CD14-positive monocyte (primary cell): ENCODE results near the gene FAM171A1. TPM values are rescaled to one million over a fixed set of nuclear protein-coding genes. Genes with fewer than 3 reads are reported as not detected.

Experiments
- DNase-seq, 3 donors: peaks; one replicate each; pipeline ENCODE4 v3.0.0-alpha.2; 2011 to 2022
- H2AFZ ChIP-seq: 2 replicates; pipeline ENCODE4 v1.6.0; 2012; ENCODE audit warnings: mild to moderate bottlenecking, low read depth, low read length, inconsistent platforms; ENCODE audit not compliant: insufficient read depth, poor library complexity, severe bottlenecking
- H3K27ac ChIP-seq, 2 donors: 1 replicate in 1 of 2; 2 replicates in 1 of 2; pipeline ENCODE4 v1.5.1; 2012 to 2013; ENCODE audit warnings: low read length in 2 of 2, control low read depth in 1 of 2, inconsistent platforms in 1 of 2, low read depth in 1 of 2, mild to moderate bottlenecking in 1 of 2
- H3K27me3 ChIP-seq, 2 donors: one replicate each; pipeline versions ENCODE4 v1.6.0 to v1.6.1; 2011 to 2013; ENCODE audit warnings: low read length in 2 of 2; ENCODE audit not compliant: control insufficient read depth in 2 of 2, insufficient read depth in 2 of 2
- H3K36me3 ChIP-seq, 2 donors: replicated peaks in 1 of 2; 1 replicate in 1 of 2; 2 replicates in 1 of 2; pipeline versions ENCODE4 v1.5.1 to v1.6.1; 2012 to 2013; ENCODE audit warnings: low read length in 2 of 2, control low read depth in 1 of 2, inconsistent platforms in 1 of 2, mild to moderate bottlenecking in 1 of 2; ENCODE audit not compliant: insufficient read depth in 2 of 2, control insufficient read depth in 1 of 2
- H3K4me1 ChIP-seq, 2 donors: 1 replicate in 1 of 2; 2 replicates in 1 of 2; pipeline versions ENCODE4 v1.5.1 to v1.6.1; 2012 to 2013; ENCODE audit warnings: low read length in 2 of 2, control low read depth in 1 of 2, inconsistent platforms in 1 of 2, mild to moderate bottlenecking in 1 of 2, moderate library complexity in 1 of 2; ENCODE audit not compliant: insufficient read depth in 2 of 2, control insufficient read depth in 1 of 2
- H3K4me2 ChIP-seq: replicated peaks from 2 replicates; pipeline ENCODE3; 2012; ENCODE audit warnings: low read length, moderate library complexity, mild to moderate bottlenecking; ENCODE audit not compliant: poor library complexity, severe bottlenecking; ENCODE audit errors: extremely low read depth
- H3K4me3 ChIP-seq, 3 experiments: fragments of 200-600 bp in 1 of 3; sonication (generic) in 1 of 3; replicated peaks in 1 of 3; 1 replicate in 2 of 3; 2 replicates in 1 of 3; pipeline ENCODE4 v1.5.1; 2011 to 2013; ENCODE audit warnings: low read length in 3 of 3, mild to moderate bottlenecking in 3 of 3, control low read depth in 2 of 3, low read depth in 2 of 3, inconsistent platforms in 1 of 3, moderate library complexity in 1 of 3
- H3K79me2 ChIP-seq: 2 replicates; pipeline ENCODE4 v1.6.0; 2012; ENCODE audit warnings: mild to moderate bottlenecking, control low read depth, inconsistent platforms, low read length, moderate library complexity; ENCODE audit not compliant: insufficient read depth
- H3K9ac ChIP-seq: 2 replicates; pipeline ENCODE4 v1.6.0; 2017; ENCODE audit warnings: low read length, mild to moderate bottlenecking; ENCODE audit not compliant: insufficient read depth, poor library complexity, severe bottlenecking
- H3K9me3 ChIP-seq, 2 donors: replicated peaks in 1 of 2; 1 replicate in 1 of 2; 2 replicates in 1 of 2; pipeline versions ENCODE4 v1.5.1 to v1.6.1; 2012 to 2013; ENCODE audit warnings: low read length in 2 of 2, control low read depth in 1 of 2; ENCODE audit not compliant: control insufficient read depth in 1 of 2, insufficient read depth in 1 of 2
- H4K20me1 ChIP-seq: 2 replicates; pipeline ENCODE4 v1.6.0; 2012; ENCODE audit warnings: mild to moderate bottlenecking, low read length, control low read depth, moderate library complexity; ENCODE audit not compliant: insufficient read depth
- H3K27ac Mint-ChIP-seq, 7 donors: one replicate each; pipeline ENCODE4 v1.8.0; 2020; ENCODE audit warnings: mild to moderate bottlenecking in 7 of 7, mixed read lengths in 7 of 7, moderate library complexity in 6 of 7, inconsistent platforms in 2 of 7
- H3K27me3 Mint-ChIP-seq, 3 donors: one replicate each; pipeline ENCODE4 v1.8.0; 2021 to 2022; ENCODE audit warnings: low read depth in 3 of 3, mild to moderate bottlenecking in 3 of 3, mixed read lengths in 3 of 3, moderate library complexity in 3 of 3, inconsistent platforms in 1 of 3
- H3K36me3 Mint-ChIP-seq, 2 donors: one replicate each; pipeline ENCODE4 v1.8.0; 2020; ENCODE audit warnings: mixed read lengths in 2 of 2, inconsistent platforms in 1 of 2, mild to moderate bottlenecking in 1 of 2
- H3K4me1 Mint-ChIP-seq: one replicate; pipeline ENCODE4 v1.8.0; 2020; ENCODE audit warnings: mild to moderate bottlenecking, mixed read lengths
- H3K4me3 Mint-ChIP-seq, 2 donors: one replicate each; pipeline ENCODE4 v1.8.0; 2020; ENCODE audit warnings: mild to moderate bottlenecking in 2 of 2, mixed read lengths in 2 of 2, moderate library complexity in 1 of 2
- H3K9me3 Mint-ChIP-seq, 7 donors: one replicate each; pipeline ENCODE4 v1.8.0; 2020 to 2022; ENCODE audit warnings: mixed read lengths in 7 of 7, mild to moderate bottlenecking in 6 of 7, moderate library complexity in 6 of 7, inconsistent platforms in 2 of 7
- WGBS: methylation state at CpG from one replicate; pipeline ENCODE4 v1.1.5; 2013; ENCODE audit warnings: missing lambda C conversion rate; ENCODE audit not compliant: insufficient coverage; 5-methylcytosine and 5-hydroxymethylcytosine counted together
- intact Hi-C, 2 donors: fragments of 100-400 bp; cut with micrococcal nuclease; formaldehyde crosslinking; loops; one replicate each; pipeline versions ENCODE4 v1.15.0 to v1.15.1; 2023
- polyA plus RNA-seq, 3 donors: library from polyadenylated mRNA; depleted of rRNA in 1 of 3; unstranded in 2 of 3; stranded (reverse) in 1 of 3; fragments of 300-500 nt in 2 of 3; fragments of >200 nt in 1 of 3; fragmentation: Illumina TruSeq in 2 of 3; gene quantifications; 1 replicate in 2 of 3; 2 replicates in 1 of 3; pipeline ENCODE4 v1.2.3, GENCODE V29; 2012 to 2021
- TF ChIP-seq, protein P1 (sequence below): fragments of 200-600 bp; IDR thresholded peaks from one replicate; pipeline ENCODE4 v1.8.0; 2022; ENCODE audit warnings: antibody characterized with exemption, mild to moderate bottlenecking

The FAM171A1 gene
- polyA plus RNA-seq, 3 donors, result not detected

DNA sequence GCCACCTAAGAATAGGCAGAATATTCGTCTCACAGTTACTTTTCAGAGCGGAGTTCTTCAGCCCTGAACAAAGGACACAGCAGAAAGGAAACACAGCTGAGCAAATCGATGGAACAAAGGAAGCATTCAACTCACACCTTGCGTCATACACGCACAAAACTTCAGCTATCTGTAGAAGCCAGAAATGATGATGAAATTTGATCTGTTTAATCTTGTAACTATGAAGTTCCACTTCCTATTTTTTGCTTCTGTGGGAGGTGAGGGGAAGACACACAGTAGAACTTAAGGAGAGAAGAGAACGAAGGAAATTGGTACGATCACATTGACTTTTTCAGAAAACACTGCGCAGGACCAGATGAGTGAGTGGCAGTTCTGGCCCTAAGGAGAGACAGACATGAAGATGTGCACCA, 26.2 kb downstream of the FAM171A1 start:
- no peaks in the 10 kb centered on the region for H4K20me1 ChIP-seq
- H2AFZ ChIP-seq, result no peak overlapping the region
- Mint-ChIP-seq H3K27me3 (peaks cover 17 to 29% (median 22%) of the 10 kb centered on the region in 3 donors), H3K4me1 (peaks cover 10% of the 10 kb centered on the region), H3K9me3 (no peaks in the 10 kb centered on the region), H3K4me3 (peak overlapping the region in 1 of 2 donors; percentile 70), H3K36me3 (no peaks in the 10 kb centered on the region), H3K27ac (no peak overlapping the region)
- no peaks in the 10 kb centered on the region for H3K79me2 ChIP-seq
- H3K27ac ChIP-seq, result no peak overlapping the region
- DNase-seq, result peak in 2 of 3 donors; percentile 4 to 17
- no peaks in the 10 kb centered on the region for H3K9me3 ChIP-seq
- peak overlapping the region in 1 of 3 experiments; percentile 4 for H3K4me3 ChIP-seq
- no peaks in the 10 kb centered on the region for H3K36me3 ChIP-seq
- peaks cover 0 to 7% of the 10 kb centered on the region in 2 donors for H3K4me1 ChIP-seq
- H3K9ac ChIP-seq, result no peak overlapping the region
- intact Hi-C loops, result no loop called here
- peak overlapping the region; percentile 44 for H3K4me2 ChIP-seq
- TF ChIP-seq, protein P1, sequence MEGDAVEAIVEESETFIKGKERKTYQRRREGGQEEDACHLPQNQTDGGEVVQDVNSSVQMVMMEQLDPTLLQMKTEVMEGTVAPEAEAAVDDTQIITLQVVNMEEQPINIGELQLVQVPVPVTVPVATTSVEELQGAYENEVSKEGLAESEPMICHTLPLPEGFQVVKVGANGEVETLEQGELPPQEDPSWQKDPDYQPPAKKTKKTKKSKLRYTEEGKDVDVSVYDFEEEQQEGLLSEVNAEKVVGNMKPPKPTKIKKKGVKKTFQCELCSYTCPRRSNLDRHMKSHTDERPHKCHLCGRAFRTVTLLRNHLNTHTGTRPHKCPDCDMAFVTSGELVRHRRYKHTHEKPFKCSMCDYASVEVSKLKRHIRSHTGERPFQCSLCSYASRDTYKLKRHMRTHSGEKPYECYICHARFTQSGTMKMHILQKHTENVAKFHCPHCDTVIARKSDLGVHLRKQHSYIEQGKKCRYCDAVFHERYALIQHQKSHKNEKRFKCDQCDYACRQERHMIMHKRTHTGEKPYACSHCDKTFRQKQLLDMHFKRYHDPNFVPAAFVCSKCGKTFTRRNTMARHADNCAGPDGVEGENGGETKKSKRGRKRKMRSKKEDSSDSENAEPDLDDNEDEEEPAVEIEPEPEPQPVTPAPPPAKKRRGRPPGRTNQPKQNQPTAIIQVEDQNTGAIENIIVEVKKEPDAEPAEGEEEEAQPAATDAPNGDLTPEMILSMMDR, result no peak
- peaks cover 0 to 5% of the 10 kb centered on the region in 2 donors for H3K27me3 ChIP-seq
- 9% methylated on average over 5 of the region's 8 CpGs for WGBS

DNA sequence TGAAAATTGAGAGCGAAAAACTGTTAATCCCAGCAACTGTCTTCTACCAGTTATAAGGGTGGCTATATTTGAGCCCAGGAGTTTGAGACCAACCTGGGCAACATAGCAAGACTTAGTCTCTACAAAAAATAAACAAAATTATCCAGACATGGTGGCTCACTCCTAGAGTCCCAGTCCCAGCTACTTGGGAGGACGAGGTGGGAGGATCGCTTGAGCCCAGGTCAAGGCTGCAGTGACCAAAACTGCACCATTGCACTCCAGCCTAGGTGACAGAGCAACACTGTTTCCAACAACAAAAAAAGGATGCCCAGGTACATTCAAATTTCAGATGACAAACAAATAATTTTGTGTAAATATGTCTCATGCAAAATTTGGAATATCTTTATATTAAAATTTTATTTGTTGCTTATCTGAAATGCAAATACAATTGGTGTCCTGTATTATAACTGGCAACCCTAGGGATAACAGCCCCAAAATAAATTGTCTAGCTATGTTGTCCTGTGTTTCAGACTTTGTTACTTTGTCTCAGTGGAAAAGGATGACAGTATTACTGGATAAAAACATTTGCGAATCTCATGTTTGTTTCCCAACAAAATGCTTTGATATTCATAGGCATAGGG, 26.7 kb downstream of the FAM171A1 start:
- H3K4me1 ChIP-seq, result peaks cover 0 to 7% of the 10 kb centered on the region in 2 donors
- no peak overlapping the region for H3K27ac Mint-ChIP-seq
- DNase-seq, result no peak
- H3K4me3 Mint-ChIP-seq, result peak overlapping the region in 1 of 2 donors; percentile 70
- TF ChIP-seq, protein P1, result no peak
- H3K27ac ChIP-seq, result no peak overlapping the region
- H2AFZ ChIP-seq, result no peak overlapping the region
- peaks cover 2% of the 10 kb centered on the region in 2 donors for H3K27me3 ChIP-seq
- peaks cover 10% of the 10 kb centered on the region for H3K4me1 Mint-ChIP-seq
- peaks cover 17 to 31% (median 21%) of the 10 kb centered on the region in 3 donors for H3K27me3 Mint-ChIP-seq
- H4K20me1 ChIP-seq, result no peaks in the 10 kb centered on the region
- no peaks in the 10 kb centered on the region for H3K79me2 ChIP-seq
- H3K4me3 ChIP-seq, result peak overlapping the region in 1 of 3 experiments; percentile 4
- H3K9ac ChIP-seq, result no peak overlapping the region
- intact Hi-C loops, result no loop called here
- no peaks in the 10 kb centered on the region for H3K9me3 ChIP-seq
- H3K36me3 ChIP-seq, result no peaks in the 10 kb centered on the region
- WGBS, result 86% methylated on average over 2 of the region's 4 CpGs
- H3K9me3 Mint-ChIP-seq, result no peaks in the 10 kb centered on the region
- no peaks in the 10 kb centered on the region for H3K36me3 Mint-ChIP-seq
- H3K4me2 ChIP-seq, result peak overlapping the region; percentile 44
